Gastroesophageal sphincter (tissue), 3 donors: ENCODE measurements around the gene EXD3.
"Not testable (repeated sequence)": the region's sequence is repeated elsewhere in the genome, so short reads cannot be mapped to it uniquely, and the experiment has no call there.

Experiments used
- EP300 ChIP-seq: sonication (generic); formaldehyde crosslinking; IDR thresholded peaks from one replicate; pipeline ENCODE4 v1.6.1; 2017; ENCODE audit warnings: antibody characterized with exemption, mild to moderate bottlenecking
- POLR2AphosphoS5 ChIP-seq: sonication (generic); formaldehyde crosslinking; IDR thresholded peaks from one replicate; pipeline ENCODE4 v1.6.1; 2017; ENCODE audit warnings: antibody characterized with exemption
- TF ChIP-seq, protein P1 (sequence below), 4 experiments: fragments of 200-600 bp in 2 of 4; fragments of 450-650 bp in 2 of 4; sonication (generic) in 1 of 4; IDR thresholded peaks; one replicate each; pipeline ENCODE4 v1.5.1; 2017 to 2019; ENCODE audit warnings: antibody characterized with exemption in 4 of 4, mild to moderate bottlenecking in 2 of 4, moderate library complexity in 2 of 4

DNA sequence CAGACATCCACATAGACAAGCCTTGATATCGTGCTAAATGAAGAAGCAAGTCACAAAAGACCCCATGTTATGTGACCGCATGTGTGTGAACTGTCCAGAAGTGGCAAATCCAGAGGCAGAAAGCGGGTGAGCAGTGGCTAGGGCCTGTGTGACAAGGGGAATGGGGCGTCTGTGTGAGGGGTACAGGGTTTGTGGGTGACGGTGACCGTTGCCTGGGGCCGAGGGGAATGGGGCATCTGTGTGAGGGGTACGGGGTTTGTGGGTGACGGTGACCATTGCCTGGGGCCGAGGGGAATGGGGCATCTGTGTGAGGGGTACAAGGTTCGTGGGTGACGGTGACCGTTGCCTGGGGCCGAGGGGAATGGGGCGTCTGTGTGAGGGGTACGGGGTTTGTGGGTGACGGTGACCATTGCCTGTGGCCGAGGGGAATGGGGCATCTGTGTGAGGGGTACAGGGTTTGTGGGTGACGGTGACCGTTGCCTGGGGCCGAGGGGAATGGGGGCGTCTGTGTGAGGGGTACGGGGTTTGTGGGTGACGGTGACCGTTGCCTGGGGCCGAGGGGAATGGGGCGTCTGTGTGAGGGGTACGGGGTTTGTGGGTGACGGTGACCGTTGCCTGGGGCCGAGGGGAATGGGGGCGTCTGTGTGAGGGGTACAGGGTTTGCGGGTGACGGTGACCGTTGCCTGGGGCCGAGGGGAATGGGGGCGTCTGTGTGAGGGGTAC is 44.1 kb downstream of the EXD3 start:
- TF ChIP-seq, protein P1, sequence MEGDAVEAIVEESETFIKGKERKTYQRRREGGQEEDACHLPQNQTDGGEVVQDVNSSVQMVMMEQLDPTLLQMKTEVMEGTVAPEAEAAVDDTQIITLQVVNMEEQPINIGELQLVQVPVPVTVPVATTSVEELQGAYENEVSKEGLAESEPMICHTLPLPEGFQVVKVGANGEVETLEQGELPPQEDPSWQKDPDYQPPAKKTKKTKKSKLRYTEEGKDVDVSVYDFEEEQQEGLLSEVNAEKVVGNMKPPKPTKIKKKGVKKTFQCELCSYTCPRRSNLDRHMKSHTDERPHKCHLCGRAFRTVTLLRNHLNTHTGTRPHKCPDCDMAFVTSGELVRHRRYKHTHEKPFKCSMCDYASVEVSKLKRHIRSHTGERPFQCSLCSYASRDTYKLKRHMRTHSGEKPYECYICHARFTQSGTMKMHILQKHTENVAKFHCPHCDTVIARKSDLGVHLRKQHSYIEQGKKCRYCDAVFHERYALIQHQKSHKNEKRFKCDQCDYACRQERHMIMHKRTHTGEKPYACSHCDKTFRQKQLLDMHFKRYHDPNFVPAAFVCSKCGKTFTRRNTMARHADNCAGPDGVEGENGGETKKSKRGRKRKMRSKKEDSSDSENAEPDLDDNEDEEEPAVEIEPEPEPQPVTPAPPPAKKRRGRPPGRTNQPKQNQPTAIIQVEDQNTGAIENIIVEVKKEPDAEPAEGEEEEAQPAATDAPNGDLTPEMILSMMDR (IDR thresholded peaks at IDR 0.05) = not testable (repeated sequence)
- not testable (repeated sequence) for TF ChIP-seq POLR2AphosphoS5, EP300
